Measurements from ENCODE around the gene OPCML. TPM values are rescaled to one million over a fixed set of nuclear protein-coding genes. Genes with fewer than 3 reads are reported as not detected.

OPCML gene
- total and polyA plus RNA-seq, 4 donors = under 0.01 to 1.3 (median 0.88) TPM; not detected in 1

DNA sequence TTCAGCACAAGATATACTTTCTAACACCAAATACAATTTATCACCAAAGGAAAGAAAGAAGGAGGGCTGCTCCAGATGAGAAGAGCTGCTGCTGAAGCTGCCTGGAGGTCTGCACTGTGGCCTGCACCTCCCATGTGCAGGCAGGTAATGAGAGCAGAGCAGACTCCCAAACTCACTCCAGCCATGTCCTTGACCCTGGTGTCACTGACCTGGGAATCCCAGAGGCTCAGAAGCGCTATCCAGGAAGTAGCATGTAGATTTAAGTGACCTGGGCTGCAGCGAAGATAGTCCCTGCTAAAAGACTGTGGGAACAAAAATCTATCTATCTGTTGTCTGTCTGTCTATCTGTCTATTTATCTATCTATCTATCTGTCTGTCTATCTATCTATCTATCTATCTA, 816.3 kb downstream of the OPCML start:
- Histone ChIP-seq H3K4me1 (ENCODE audit: control insufficient read depth in 1 of 2, insufficient read depth in 2 of 2, low read length in 2 of 2) (no peaks in the 10 kb centered on the region), H3K9me3 (ENCODE audit: control insufficient read depth, low read length) (peaks cover 4% of the 10 kb centered on the region), H3K4me3 (ENCODE audit: low read length in 2 of 2) (no peak overlapping the region), H3K27ac (ENCODE audit: low read depth in 1 of 2, low read length in 2 of 2) (no peak overlapping the region), H3K36me3 (ENCODE audit: control insufficient read depth in 1 of 2, insufficient read depth in 2 of 2, low read length in 1 of 2) (no peaks in the 10 kb centered on the region), H3K27me3 (ENCODE audit: control insufficient read depth in 1 of 2, insufficient read depth in 2 of 2, low read length in 1 of 2) (peaks cover 0 to 2% of the 10 kb centered on the region in 2 donors)
- DNase-seq (no peak), ATAC-seq (ENCODE audit: low FRiP score) (no peak)
- intact Hi-C loops (cut with DNase I) = no loop called here
- 48 to 55% methylated on average over 2 of the region's 2 CpGs for WGBS, 2 donors

DNA sequence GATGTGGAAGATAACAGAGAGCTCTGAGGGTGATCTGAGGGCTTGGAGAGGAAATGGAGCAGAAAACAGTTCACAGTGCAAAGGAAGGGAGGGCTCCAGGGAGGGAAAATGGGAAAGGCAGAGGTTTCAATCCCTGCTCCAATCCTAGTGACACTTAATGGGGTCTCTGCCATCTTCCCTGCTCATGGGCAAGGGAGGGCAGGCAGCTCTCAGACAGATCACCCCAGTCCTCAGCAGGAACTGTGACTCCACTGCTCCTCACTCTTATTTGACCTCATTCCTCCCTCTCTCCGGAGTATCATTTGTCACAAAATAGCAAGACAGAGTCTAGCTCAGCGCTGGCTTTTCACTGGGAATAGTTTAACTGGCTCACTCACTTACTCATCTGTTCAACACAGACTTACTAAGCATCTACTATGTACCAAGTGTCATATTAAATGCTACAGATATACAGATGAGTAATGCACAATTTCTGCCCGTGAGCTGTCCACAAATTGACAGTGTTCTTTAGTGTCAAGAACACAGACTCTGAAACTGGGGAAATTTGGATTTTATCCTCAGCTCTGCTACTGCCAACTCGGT, 817.4 kb downstream of the OPCML start:
- H3K4me1 ChIP-seq (ENCODE audit: control insufficient read depth in 1 of 2, insufficient read depth in 2 of 2, low read length in 2 of 2) = no peaks in the 10 kb centered on the region
- H3K27ac ChIP-seq (ENCODE audit: low read depth in 1 of 2, low read length in 2 of 2) = no peak overlapping the region
- no peak overlapping the region for H3K4me3 ChIP-seq (ENCODE audit: low read length in 2 of 2)
- H3K27me3 ChIP-seq (ENCODE audit: control insufficient read depth in 1 of 2, insufficient read depth in 2 of 2, low read length in 1 of 2) = peaks cover 0 to 2% of the 10 kb centered on the region in 2 donors
- H3K9me3 ChIP-seq (ENCODE audit: control insufficient read depth, low read length) = peaks cover 2% of the 10 kb centered on the region
- intact Hi-C loops (cut with DNase I) = no loop called here
- H3K36me3 ChIP-seq (ENCODE audit: control insufficient read depth in 1 of 2, insufficient read depth in 2 of 2, low read length in 1 of 2) = no peaks in the 10 kb centered on the region
- DNase-seq (no peak), ATAC-seq (ENCODE audit: low FRiP score) (no peak)
- 41 to 56% methylated on average over 4 of the region's 4 CpGs for WGBS, 2 donors

DNA sequence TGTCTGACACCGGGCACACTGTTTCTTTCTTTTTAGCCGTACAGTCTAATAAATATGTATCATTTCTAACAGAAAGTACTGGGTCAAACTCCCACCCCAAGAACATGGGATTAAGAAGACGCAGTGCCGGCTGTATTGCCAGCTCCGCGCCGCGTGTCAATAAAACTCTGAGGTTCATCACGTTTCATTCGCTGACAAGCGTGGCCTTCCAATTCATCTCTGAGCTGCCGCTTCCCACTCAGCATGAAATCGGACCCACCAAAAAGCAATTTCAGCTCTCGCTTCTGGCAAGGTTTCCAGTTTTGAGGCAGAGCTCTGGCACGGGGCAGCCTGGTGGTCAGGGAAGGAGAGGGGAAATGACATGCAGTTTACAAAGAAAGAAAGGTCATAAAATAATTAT, 819.8 kb downstream of the OPCML start:
- peaks cover 1% of the 10 kb centered on the region for H3K9me3 ChIP-seq (ENCODE audit: control insufficient read depth, low read length)
- H3K36me3 ChIP-seq (ENCODE audit: control insufficient read depth in 1 of 2, insufficient read depth in 2 of 2, low read length in 1 of 2) = no peaks in the 10 kb centered on the region
- DNase-seq (no peak), ATAC-seq (ENCODE audit: low FRiP score) (no peak)
- H3K4me3 ChIP-seq (ENCODE audit: low read length in 2 of 2) = no peak overlapping the region
- H3K27me3 ChIP-seq (ENCODE audit: control insufficient read depth in 1 of 2, insufficient read depth in 2 of 2, low read length in 1 of 2) = no peaks in the 10 kb centered on the region
- 57 to 62% methylated on average over 15 of the region's 15 CpGs for WGBS, 2 donors
- no peak overlapping the region for H3K27ac ChIP-seq (ENCODE audit: low read depth in 1 of 2, low read length in 2 of 2)
- intact Hi-C loops (cut with DNase I) = no loop called here
- no peaks in the 10 kb centered on the region for H3K4me1 ChIP-seq (ENCODE audit: control insufficient read depth in 1 of 2, insufficient read depth in 2 of 2, low read length in 2 of 2)

DNA sequence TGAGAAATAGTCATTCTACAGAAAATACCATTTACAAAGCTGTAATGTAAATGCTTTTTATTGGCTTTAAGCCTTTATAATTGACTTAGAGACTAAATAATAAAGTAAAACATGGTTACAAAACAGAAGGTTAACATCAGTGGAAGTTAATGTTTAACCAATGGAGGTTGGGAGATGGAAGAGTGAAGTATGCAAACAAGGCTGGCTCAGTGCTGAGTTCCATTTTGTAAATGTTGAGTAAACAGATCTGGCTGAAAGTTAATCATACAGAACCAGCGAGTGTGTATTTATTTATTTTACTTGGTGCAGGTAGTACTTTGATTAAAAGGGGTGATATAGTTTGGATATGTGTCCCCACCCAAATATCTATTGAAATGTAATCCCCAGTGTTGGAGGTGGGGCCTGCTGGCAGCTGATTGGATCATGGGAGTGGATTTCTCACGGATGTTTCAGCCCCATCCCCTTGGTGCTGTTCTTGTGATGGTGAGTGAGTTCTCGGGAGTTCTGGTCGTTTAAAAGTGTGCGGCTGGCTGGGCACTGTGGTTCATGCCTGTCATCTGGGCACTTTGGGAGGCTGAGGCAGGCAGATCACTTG, 827.4 kb downstream of the OPCML start:
- DNase-seq (no peak), ATAC-seq (ENCODE audit: low FRiP score) (no peak)
- WGBS, 2 donors = 56 to 65% methylated on average over 5 of the region's 5 CpGs
- Histone ChIP-seq H3K4me1 (ENCODE audit: control insufficient read depth in 1 of 2, insufficient read depth in 2 of 2, low read length in 2 of 2) (no peaks in the 10 kb centered on the region), H3K27ac (ENCODE audit: low read depth in 1 of 2, low read length in 2 of 2) (no peak overlapping the region), H3K4me3 (ENCODE audit: low read length in 2 of 2) (no peak overlapping the region), H3K9me3 (ENCODE audit: control insufficient read depth, low read length) (peaks cover 1% of the 10 kb centered on the region), H3K36me3 (ENCODE audit: control insufficient read depth in 1 of 2, insufficient read depth in 2 of 2, low read length in 1 of 2) (no peaks in the 10 kb centered on the region), H3K27me3 (ENCODE audit: control insufficient read depth in 1 of 2, insufficient read depth in 2 of 2, low read length in 1 of 2) (no peaks in the 10 kb centered on the region)
- intact Hi-C loops (cut with DNase I) = no loop called here

DNA sequence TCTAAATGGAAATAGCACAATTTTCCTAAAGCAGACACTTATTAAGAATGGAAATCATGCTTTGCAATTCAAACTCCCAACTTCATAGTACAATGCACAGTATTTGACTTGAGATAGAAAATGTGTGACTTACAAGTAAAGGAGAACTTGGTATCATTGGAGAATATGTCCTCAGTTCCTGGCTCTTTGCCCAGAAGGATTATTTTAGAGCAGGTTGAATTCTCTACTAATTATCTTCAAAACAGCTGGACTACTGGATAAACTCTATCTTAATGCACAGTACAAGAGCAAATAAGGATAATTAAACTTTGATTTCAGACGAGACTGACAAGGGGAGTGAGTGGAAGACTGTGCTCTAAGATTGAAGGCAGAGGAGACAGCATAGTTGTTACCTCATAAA, 839.4 kb downstream of the OPCML start:
- H3K27me3 ChIP-seq (ENCODE audit: control insufficient read depth in 1 of 2, insufficient read depth in 2 of 2, low read length in 1 of 2) = no peaks in the 10 kb centered on the region
- H3K27ac ChIP-seq (ENCODE audit: low read depth in 1 of 2, low read length in 2 of 2) = no peak overlapping the region
- H3K36me3 ChIP-seq (ENCODE audit: control insufficient read depth in 1 of 2, insufficient read depth in 2 of 2, low read length in 1 of 2) = no peaks in the 10 kb centered on the region
- intact Hi-C loops (cut with DNase I) = no loop called here
- WGBS, 2 donors = 48 to 59% methylated on average over 1 of the region's 1 CpG
- H3K9me3 ChIP-seq (ENCODE audit: control insufficient read depth, low read length) = no peaks in the 10 kb centered on the region
- H3K4me1 ChIP-seq (ENCODE audit: control insufficient read depth in 1 of 2, insufficient read depth in 2 of 2, low read length in 2 of 2) = no peaks in the 10 kb centered on the region
- DNase-seq = no peak
- ATAC-seq (ENCODE audit: low FRiP score) = no peak
- H3K4me3 ChIP-seq (ENCODE audit: low read length in 2 of 2) = no peak overlapping the region

DNA sequence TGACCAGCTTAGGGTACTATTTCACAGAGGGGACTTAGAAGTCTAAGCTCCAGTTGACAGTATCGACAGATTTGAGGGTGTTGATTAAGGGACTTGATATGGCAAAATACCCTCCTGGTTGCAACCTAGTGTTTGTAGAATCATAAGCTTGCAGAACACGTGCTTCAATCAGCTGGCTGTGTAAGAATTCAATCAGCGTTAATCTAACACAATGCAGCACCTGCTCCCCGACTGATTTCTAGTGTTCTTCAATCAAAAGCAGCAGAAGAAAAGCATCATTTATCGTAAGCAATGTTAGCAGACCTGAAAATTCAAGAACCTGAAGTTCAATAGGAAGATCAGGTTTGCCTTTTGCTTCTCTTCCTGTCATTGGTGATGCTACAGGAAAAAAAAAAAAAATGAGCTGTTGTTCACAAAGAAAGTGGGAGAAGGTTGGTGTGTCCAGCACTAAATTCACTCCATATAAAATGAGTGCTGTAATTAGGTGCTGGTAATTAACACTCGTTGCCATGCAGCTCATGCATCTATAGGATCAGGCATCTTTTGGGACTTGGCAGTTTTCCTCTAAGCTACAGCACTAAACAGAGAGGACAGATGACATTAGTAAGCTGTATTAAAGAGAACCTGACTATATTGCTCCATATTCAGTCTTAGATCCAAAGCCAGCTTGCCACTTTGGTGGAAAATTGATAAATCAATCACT, 840.3 kb downstream of the OPCML start:
- Histone ChIP-seq H3K4me3 (ENCODE audit: low read length in 2 of 2) (no peak overlapping the region), H3K36me3 (ENCODE audit: control insufficient read depth in 1 of 2, insufficient read depth in 2 of 2, low read length in 1 of 2) (no peaks in the 10 kb centered on the region), H3K9me3 (ENCODE audit: control insufficient read depth, low read length) (no peaks in the 10 kb centered on the region), H3K27ac (ENCODE audit: low read depth in 1 of 2, low read length in 2 of 2) (no peak overlapping the region), H3K27me3 (ENCODE audit: control insufficient read depth in 1 of 2, insufficient read depth in 2 of 2, low read length in 1 of 2) (no peaks in the 10 kb centered on the region), H3K4me1 (ENCODE audit: control insufficient read depth in 1 of 2, insufficient read depth in 2 of 2, low read length in 2 of 2) (no peaks in the 10 kb centered on the region)
- ATAC-seq (ENCODE audit: low FRiP score) (no peak), DNase-seq (no peak)
- intact Hi-C loops (cut with DNase I) = no loop called here
- WGBS, 2 donors = 74 to 75% methylated on average over 6 of the region's 6 CpGs

DNA sequence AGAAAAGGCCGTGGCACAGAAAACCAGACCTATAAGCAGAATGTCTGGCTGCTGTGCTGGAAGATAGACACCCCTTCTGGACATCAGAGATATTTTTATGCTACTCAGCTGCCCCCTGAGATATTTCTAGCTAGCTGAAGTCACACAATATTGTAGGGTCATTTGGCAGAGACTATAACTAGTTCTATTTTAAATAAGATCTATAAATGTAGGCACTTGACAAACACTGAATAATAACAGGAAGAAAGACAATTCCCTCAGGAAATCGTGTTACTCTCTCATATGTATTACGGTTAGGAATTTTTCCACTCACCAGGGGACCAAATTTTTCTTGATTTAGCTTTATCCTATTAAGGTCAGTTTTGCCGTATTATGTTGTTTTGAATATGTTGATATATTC, 845.4 kb downstream of the OPCML start:
- H3K36me3 ChIP-seq (ENCODE audit: control insufficient read depth in 1 of 2, insufficient read depth in 2 of 2, low read length in 1 of 2) = no peaks in the 10 kb centered on the region
- no peak overlapping the region for H3K27ac ChIP-seq (ENCODE audit: low read depth in 1 of 2, low read length in 2 of 2)
- H3K4me3 ChIP-seq (ENCODE audit: low read length in 2 of 2) = no peak overlapping the region
- H3K4me1 ChIP-seq (ENCODE audit: control insufficient read depth in 1 of 2, insufficient read depth in 2 of 2, low read length in 2 of 2) = no peaks in the 10 kb centered on the region
- no peaks in the 10 kb centered on the region for H3K9me3 ChIP-seq (ENCODE audit: control insufficient read depth, low read length)
- DNase-seq (no peak), ATAC-seq (ENCODE audit: low FRiP score) (no peak)
- intact Hi-C loops (cut with DNase I) = no loop called here
- H3K27me3 ChIP-seq (ENCODE audit: control insufficient read depth in 1 of 2, insufficient read depth in 2 of 2, low read length in 1 of 2) = no peaks in the 10 kb centered on the region
- 5 to 7% methylated on average over 4 of the region's 4 CpGs for WGBS, 2 donors

DNA sequence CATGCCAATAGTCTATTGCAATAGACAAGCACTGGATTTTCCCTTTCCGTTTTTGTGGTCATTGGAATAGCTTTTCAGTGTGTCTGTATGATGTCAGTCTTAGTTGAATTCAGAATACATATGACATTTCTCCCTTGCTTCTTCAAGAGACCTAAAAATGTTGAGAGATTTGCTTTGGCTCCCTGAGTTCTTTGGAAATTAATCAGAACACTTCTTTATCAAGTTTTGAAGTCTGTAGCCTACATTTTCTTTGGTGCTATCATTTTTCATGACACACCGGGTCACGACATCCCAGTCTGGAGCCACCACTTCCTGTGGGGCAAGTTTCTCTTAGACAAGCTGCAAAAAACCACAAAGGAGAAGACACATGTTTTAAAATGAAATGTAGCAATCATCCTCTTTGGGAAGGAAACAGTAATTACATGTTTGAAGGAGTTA, 847.1 kb downstream of the OPCML start:
- Histone ChIP-seq H3K4me1 (ENCODE audit: control insufficient read depth in 1 of 2, insufficient read depth in 2 of 2, low read length in 2 of 2) (no peaks in the 10 kb centered on the region), H3K4me3 (ENCODE audit: low read length in 2 of 2) (no peak overlapping the region), H3K36me3 (ENCODE audit: control insufficient read depth in 1 of 2, insufficient read depth in 2 of 2, low read length in 1 of 2) (no peaks in the 10 kb centered on the region), H3K9me3 (ENCODE audit: control insufficient read depth, low read length) (no peaks in the 10 kb centered on the region), H3K27ac (ENCODE audit: low read depth in 1 of 2, low read length in 2 of 2) (no peak overlapping the region), H3K27me3 (ENCODE audit: control insufficient read depth in 1 of 2, insufficient read depth in 2 of 2, low read length in 1 of 2) (no peaks in the 10 kb centered on the region)
- WGBS, 2 donors = 12 to 13% methylated on average over 3 of the region's 3 CpGs
- no peak for ATAC-seq (ENCODE audit: low FRiP score)
- intact Hi-C loops (cut with DNase I) = no loop called here
- DNase-seq = no peak

DNA sequence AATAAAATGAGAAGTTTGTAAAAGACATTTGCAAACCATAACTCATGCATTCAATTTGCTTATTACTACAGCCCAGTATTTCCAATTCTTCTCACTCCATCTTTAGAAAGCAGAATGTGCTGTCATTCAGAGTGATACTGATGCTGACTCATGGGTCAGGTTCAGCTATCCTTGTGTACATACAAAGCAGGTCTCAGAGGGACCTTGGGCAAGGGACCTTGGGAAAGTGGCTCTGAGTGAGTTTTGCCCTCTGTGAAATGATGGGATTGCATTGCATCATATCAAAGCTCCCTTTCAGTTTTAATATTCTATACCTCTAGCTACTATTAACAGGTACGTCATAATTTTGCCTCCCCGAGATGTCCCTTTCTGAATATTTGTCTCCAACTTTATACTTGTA, 848.7 kb downstream of the OPCML start:
- intact Hi-C loops (cut with DNase I) = no loop called here
- Histone ChIP-seq H3K27me3 (ENCODE audit: control insufficient read depth in 1 of 2, insufficient read depth in 2 of 2, low read length in 1 of 2) (no peaks in the 10 kb centered on the region), H3K27ac (ENCODE audit: low read depth in 1 of 2, low read length in 2 of 2) (no peak overlapping the region), H3K36me3 (ENCODE audit: control insufficient read depth in 1 of 2, insufficient read depth in 2 of 2, low read length in 1 of 2) (no peaks in the 10 kb centered on the region), H3K9me3 (ENCODE audit: control insufficient read depth, low read length) (no peaks in the 10 kb centered on the region), H3K4me3 (ENCODE audit: low read length in 2 of 2) (no peak overlapping the region), H3K4me1 (ENCODE audit: control insufficient read depth in 1 of 2, insufficient read depth in 2 of 2, low read length in 2 of 2) (no peaks in the 10 kb centered on the region)
- ATAC-seq (ENCODE audit: low FRiP score) (no peak), DNase-seq (no peak)
- WGBS, 2 donors = 81 to 83% methylated on average over 2 of the region's 2 CpGs
